Measurements from ENCODE around the gene TAF6. TPM values are rescaled to one million over a fixed set of nuclear protein-coding genes. Genes with fewer than 3 reads are reported as not detected.

TAF6 gene
- total and polyA plus RNA-seq, 9 of the 15 experiments (the other 6 are each of a cell fraction or from before 2014, with no cell fraction given): 0.78 to 78.7 (median 21.3) TPM

DNA sequence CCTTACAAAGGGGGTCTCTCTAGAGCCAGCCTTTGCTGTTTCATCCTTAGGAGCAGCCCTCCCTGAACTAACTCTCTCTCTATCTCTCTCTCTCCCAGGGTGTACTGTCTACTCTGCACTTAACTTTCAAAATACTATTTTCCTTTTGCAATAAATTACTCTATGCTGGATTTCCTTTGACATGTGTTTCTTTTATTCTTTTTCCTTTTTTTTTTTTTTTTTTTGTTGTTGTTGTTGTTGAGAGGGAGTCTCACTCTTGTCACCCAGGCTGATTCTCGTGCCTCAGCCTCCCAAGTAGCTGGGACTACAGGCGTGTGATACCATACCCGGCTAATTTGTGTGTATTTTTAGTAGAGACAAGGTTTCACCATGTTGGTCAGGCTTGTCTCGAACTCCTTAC is 36.2 kb downstream of the TAF6 start (continued):
- TF ChIP-seq, protein P1, sequence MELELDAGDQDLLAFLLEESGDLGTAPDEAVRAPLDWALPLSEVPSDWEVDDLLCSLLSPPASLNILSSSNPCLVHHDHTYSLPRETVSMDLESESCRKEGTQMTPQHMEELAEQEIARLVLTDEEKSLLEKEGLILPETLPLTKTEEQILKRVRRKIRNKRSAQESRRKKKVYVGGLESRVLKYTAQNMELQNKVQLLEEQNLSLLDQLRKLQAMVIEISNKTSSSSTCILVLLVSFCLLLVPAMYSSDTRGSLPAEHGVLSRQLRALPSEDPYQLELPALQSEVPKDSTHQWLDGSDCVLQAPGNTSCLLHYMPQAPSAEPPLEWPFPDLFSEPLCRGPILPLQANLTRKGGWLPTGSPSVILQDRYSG (tag; conservative IDR thresholded peaks at IDR 0.05; ENCODE audit: low read depth): no peak
- TF ChIP-seq, protein P2, sequence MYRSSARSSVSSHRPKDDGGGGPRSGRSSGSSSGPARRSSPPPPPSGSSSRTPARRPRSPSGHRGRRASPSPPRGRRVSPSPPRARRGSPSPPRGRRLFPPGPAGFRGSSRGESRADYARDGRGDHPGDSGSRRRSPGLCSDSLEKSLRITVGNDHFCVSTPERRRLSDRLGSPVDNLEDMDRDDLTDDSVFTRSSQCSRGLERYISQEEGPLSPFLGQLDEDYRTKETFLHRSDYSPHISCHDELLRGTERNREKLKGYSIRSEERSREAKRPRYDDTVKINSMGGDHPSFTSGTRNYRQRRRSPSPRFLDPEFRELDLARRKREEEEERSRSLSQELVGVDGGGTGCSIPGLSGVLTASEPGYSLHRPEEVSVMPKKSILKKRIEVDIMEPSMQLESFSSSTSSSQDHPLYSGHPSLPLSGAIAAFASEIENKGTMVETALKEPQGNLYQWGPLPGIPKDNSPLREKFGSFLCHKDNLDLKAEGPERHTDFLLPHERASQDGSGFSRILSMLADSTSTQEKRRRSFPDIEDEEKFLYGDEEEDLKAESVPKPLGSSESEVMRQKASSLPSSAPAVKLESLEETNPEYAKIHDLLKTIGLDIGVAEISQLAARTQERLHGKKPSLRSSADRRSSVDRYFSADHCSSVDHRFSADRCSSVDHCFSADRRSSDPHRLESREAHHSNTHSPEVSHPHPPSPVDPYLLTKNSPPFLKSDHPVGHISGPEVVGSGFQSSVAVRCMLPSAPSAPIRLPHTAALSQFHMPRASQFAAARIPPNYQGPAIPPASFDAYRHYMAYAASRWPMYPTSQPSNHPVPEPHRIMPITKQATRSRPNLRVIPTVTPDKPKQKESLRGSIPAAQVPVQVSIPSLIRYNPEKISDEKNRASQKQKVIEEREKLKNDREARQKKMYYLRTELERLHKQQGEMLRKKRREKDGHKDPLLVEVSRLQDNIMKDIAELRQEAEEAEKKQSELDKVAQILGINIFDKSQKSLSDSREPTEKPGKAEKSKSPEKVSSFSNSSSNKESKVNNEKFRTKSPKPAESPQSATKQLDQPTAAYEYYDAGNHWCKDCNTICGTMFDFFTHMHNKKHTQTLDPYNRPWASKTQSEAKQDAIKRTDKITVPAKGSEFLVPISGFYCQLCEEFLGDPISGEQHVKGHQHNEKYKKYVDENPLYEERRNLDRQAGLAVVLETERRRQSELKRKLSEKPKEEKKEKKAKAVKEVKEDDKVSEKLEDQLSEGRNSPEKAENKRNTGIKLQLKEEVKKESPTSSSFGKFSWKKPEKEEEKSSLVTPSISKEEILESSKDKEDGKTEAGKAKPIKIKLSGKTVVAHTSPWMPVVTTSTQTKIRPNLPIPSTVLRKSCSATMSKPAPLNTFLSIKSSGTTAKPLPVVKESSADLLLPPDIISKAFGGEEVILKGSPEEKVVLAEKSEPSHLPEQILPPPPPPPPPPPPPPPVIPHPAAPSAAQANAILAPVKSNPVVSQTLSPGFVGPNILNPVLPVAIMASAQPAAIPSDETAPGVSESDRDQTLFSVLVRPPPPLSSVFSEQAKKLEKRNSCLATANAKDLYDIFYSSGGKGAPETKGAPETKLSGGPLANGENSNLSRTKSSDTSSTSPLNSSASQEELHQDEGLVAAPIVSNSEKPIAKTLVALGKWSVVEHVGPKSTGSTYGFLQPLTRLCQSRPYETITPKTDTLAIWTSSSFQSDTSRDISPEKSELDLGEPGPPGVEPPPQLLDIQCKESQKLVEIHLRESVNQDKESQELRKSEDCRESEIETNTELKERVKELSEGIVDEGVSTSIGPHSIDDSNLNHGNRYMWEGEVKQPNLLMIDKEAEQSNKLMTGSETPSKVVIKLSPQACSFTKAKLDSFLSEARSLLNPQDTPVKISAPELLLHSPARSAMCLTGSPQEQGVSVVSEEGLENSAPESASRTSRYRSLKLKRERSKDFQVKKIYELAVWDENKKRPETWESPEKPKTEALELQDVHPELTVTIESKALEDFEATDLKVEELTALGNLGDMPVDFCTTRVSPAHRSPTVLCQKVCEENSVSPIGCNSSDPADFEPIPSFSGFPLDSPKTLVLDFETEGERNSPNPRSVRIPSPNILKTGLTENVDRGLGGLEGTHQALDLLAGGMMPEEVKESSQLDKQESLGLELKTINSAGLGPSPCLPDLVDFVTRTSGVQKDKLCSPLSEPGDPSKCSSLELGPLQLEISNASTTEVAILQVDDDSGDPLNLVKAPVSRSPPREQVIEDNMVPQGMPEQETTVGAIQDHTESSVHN (IDR thresholded peaks at IDR 0.05; ENCODE audit: borderline replicate concordance in 1 of 2, low read depth in 1 of 2): peak in 1 of 2 experiments; percentile 36; a peak in 1 of 4 replicates
- TF ChIP-seq HLTF (IDR thresholded peaks at IDR 0.05): peak; percentile 75; the same call in 1 of the 2 replicates
- TF ChIP-seq PHB2 (IDR thresholded peaks at IDR 0.05; ENCODE audit: low read depth): 0 out of 2 replicates have a peak, but pooled peaks have one; percentile 27
- TF ChIP-seq IRF9 (tag; IDR thresholded peaks at IDR 0.05): peak; percentile 63; the same call in 1 of the 2 replicates
- no peak for TF ChIP-seq KLF13 (tag; IDR thresholded peaks at IDR 0.05; ENCODE audit: borderline replicate concordance, low read depth)
- TF ChIP-seq, protein P3, sequence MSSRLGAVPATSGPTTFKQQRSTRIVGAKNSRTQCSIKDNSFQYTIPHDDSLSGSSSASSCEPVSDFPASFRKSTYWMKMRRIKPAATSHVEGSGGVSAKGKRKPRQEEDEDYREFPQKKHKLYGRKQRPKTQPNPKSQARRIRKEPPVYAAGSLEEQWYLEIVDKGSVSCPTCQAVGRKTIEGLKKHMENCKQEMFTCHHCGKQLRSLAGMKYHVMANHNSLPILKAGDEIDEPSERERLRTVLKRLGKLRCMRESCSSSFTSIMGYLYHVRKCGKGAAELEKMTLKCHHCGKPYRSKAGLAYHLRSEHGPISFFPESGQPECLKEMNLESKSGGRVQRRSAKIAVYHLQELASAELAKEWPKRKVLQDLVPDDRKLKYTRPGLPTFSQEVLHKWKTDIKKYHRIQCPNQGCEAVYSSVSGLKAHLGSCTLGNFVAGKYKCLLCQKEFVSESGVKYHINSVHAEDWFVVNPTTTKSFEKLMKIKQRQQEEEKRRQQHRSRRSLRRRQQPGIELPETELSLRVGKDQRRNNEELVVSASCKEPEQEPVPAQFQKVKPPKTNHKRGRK (tag; IDR thresholded peaks at IDR 0.05): peak; percentile 76
- TF ChIP-seq DIDO1 (tag; IDR thresholded peaks at IDR 0.05; ENCODE audit: low read depth): 0 out of 2 replicates have a peak, but pooled peaks have one; percentile 22
- TF ChIP-seq DACH1 (IDR thresholded peaks at IDR 0.05; ENCODE audit: partially characterized antibody): no peak
- TF ChIP-seq HDGF (IDR thresholded peaks at IDR 0.05): peak; percentile 77; the same call in 1 of the 2 replicates
- no peak for TF ChIP-seq PBX2 (CRISPR knock-in tag; IDR thresholded peaks at IDR 0.05; ENCODE audit: low read depth)
- peak; percentile 69 for TF ChIP-seq PBX2 (tag; conservative IDR thresholded peaks at IDR 0.05; ENCODE audit: low read depth)

Measured in K562 (cell line).